GM21825 (cell line): ENCODE data around the gene OR5AL1.
"Not testable (repeated sequence)": the region's sequence is repeated elsewhere in the genome, so short reads cannot be mapped to it uniquely, and the experiment has no call there.

Experiments
- ATAC-seq: cut with Tn5 transposase; IDR thresholded peaks from one replicate; pipeline ENCODE4 v1.9.1; 2021; ENCODE audit warnings: mild to moderate bottlenecking, moderate library complexity; ENCODE audit not compliant: unreplicated experiment

The OR5AL1 gene

GRCh38 chr11:56412396-56412795, at the start of gene OR5AL1:
TSS of gene OR5AL1 (plus strand) at chr11:56412696.
- no peak for ATAC-seq

GRCh38 chr11:56375324-56375723, 37.2 kb upstream of the OR5AL1 start, which contains the start of gene OR8U1:
TSS of gene OR8U1 (plus strand) at chr11:56375624. CDS start at chr11:56375624, 0 bp downstream.
- no peak for ATAC-seq

- no peak for ATAC-seq
These were observed 32.4 kb upstream of the OR5AL1 start for GRCh38 chr11:56380120-56380519.

- ATAC-seq = no peak
These were observed 18.1 kb upstream of the OR5AL1 start for GRCh38 chr11:56394381-56394780.

GRCh38 chr11:56396047-56396446, 16.4 kb upstream of the OR5AL1 start:
- no peak for ATAC-seq

- not testable (repeated sequence) for ATAC-seq
These were observed 10.5 kb upstream of the OR5AL1 start for GRCh38 chr11:56401858-56402461.

- no peak for ATAC-seq
These were observed 8.1 kb upstream of the OR5AL1 start for GRCh38 chr11:56404393-56404792.

- no peak for ATAC-seq
These were observed 1.7 kb upstream of the OR5AL1 start for GRCh38 chr11:56410801-56411200.

- no peak for ATAC-seq
These were observed 41.0 kb downstream of the OR5AL1 start for GRCh38 chr11:56453521-56453920.

- no peak for ATAC-seq
These were observed 44.6 kb downstream of the OR5AL1 start for GRCh38 chr11:56457076-56457475.
